ENCODE measurements around the gene SPATA13. TPM values are rescaled to one million over a fixed set of nuclear protein-coding genes. Genes with fewer than 3 reads are reported as not detected.
"Not testable (repeated sequence)": the region's sequence is repeated elsewhere in the genome, so short reads cannot be mapped to it uniquely, and the experiment has no call there.

SPATA13 gene
- total RNA-seq, 1 donor from 2014 or later, result 5.1 TPM

GRCh38 chr13:24322470-24322869 is 161.9 kb downstream of the SPATA13 start:
- not testable (repeated sequence) for DNase-seq (ENCODE audit: low spot score); H3K27ac Mint-ChIP-seq (ENCODE audit: unreplicated experiment); H3K4me1 Mint-ChIP-seq (ENCODE audit: low read depth); H3K9me3 Mint-ChIP-seq (ENCODE audit: low read depth); H3K36me3 Mint-ChIP-seq (ENCODE audit: low read depth); H3K4me3 Mint-ChIP-seq (ENCODE audit: unreplicated experiment)
- TF ChIP-seq, protein P1, sequence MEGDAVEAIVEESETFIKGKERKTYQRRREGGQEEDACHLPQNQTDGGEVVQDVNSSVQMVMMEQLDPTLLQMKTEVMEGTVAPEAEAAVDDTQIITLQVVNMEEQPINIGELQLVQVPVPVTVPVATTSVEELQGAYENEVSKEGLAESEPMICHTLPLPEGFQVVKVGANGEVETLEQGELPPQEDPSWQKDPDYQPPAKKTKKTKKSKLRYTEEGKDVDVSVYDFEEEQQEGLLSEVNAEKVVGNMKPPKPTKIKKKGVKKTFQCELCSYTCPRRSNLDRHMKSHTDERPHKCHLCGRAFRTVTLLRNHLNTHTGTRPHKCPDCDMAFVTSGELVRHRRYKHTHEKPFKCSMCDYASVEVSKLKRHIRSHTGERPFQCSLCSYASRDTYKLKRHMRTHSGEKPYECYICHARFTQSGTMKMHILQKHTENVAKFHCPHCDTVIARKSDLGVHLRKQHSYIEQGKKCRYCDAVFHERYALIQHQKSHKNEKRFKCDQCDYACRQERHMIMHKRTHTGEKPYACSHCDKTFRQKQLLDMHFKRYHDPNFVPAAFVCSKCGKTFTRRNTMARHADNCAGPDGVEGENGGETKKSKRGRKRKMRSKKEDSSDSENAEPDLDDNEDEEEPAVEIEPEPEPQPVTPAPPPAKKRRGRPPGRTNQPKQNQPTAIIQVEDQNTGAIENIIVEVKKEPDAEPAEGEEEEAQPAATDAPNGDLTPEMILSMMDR (IDR thresholded peaks at IDR 0.05), result peak; percentile 58
- peaks cover 20% of the 10 kb centered on the region for H3K27me3 Mint-ChIP-seq (ENCODE audit: low read depth)

GRCh38 chr13:24323036-24323738 is 162.7 kb downstream of the SPATA13 start:
- DNase-seq (ENCODE audit: low spot score), result no peak
- Mint-ChIP-seq H3K36me3 (ENCODE audit: low read depth) (no peaks in the 10 kb centered on the region), H3K27ac (ENCODE audit: unreplicated experiment) (no peak overlapping the region), H3K9me3 (ENCODE audit: low read depth) (no peaks in the 10 kb centered on the region), H3K4me3 (ENCODE audit: unreplicated experiment) (no peak overlapping the region), H3K4me1 (ENCODE audit: low read depth) (no peaks in the 10 kb centered on the region), H3K27me3 (ENCODE audit: low read depth) (peaks cover 20% of the 10 kb centered on the region)
- TF ChIP-seq, protein P1 (IDR thresholded peaks at IDR 0.05), result no peak

DNA sequence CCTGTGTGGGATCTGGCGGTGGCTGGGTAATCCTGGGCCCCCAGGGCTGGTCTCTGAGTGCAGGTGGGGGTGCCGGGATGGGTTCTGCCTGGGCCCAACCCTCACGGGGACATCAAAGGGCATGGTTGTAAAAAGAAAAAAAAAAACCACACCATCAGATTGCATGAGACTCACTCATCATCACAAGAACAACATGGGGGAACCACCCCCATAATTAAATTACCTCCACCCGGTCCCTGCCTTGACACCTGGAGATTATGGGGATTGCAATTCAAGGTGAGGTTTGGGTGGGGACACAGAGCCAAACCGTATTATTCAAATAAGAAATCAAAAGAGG is 163.2 kb downstream of the SPATA13 start:
- H3K9me3 Mint-ChIP-seq (ENCODE audit: low read depth), result no peaks in the 10 kb centered on the region

DNA sequence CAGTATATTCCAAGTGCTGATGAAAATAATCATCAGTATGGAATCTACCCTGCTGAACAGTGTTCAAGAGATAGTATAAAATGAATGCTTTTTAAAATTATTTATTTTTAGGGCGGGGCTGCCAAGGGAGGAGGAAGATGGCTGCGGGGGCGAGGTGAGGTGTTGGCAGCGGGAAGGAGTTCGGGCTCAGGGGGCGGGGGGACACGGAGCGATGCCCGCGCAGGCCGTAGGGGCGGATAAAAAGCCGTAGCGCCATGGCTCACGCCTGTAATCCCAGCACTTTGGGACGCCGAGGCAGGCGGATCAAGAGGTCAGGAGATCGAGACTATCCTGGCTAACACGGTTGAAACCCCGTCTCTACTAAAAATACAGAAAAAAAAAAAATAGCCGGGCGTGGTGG is 167.1 kb downstream of the SPATA13 start:
- H3K4me1 Mint-ChIP-seq (ENCODE audit: low read depth); H3K4me3 Mint-ChIP-seq (ENCODE audit: unreplicated experiment); H3K27ac Mint-ChIP-seq (ENCODE audit: unreplicated experiment); H3K9me3 Mint-ChIP-seq (ENCODE audit: low read depth); DNase-seq (ENCODE audit: low spot score); H3K36me3 Mint-ChIP-seq (ENCODE audit: low read depth): not testable (repeated sequence)
- peaks cover 33% of the 10 kb centered on the region for H3K27me3 Mint-ChIP-seq (ENCODE audit: low read depth)

More for the DNA sequence above, 163.2 kb downstream of the SPATA13 start:
- DNase-seq (ENCODE audit: low spot score), result no peak
- Mint-ChIP-seq H3K36me3 (ENCODE audit: low read depth) (no peaks in the 10 kb centered on the region), H3K4me1 (ENCODE audit: low read depth) (no peaks in the 10 kb centered on the region), H3K4me3 (ENCODE audit: unreplicated experiment) (no peak overlapping the region), H3K27me3 (ENCODE audit: low read depth) (peaks cover 23% of the 10 kb centered on the region), H3K27ac (ENCODE audit: unreplicated experiment) (no peak overlapping the region)
- TF ChIP-seq, protein P1 (IDR thresholded peaks at IDR 0.05), result no peak

- Mint-ChIP-seq H3K27me3 (ENCODE audit: low read depth) (peaks cover 34% of the 10 kb centered on the region), H3K27ac (ENCODE audit: unreplicated experiment) (no peak overlapping the region), H3K4me3 (ENCODE audit: unreplicated experiment) (peak overlapping the region; percentile 38), H3K9me3 (ENCODE audit: low read depth) (no peaks in the 10 kb centered on the region), H3K4me1 (ENCODE audit: low read depth) (no peaks in the 10 kb centered on the region), H3K36me3 (ENCODE audit: low read depth) (no peaks in the 10 kb centered on the region)
- TF ChIP-seq, protein P1 (IDR thresholded peaks at IDR 0.05), result no peak
- DNase-seq (ENCODE audit: low spot score), result no peak
Observed at GRCh38 chr13:24328145-24328544, 167.6 kb downstream of the SPATA13 start.

DNA sequence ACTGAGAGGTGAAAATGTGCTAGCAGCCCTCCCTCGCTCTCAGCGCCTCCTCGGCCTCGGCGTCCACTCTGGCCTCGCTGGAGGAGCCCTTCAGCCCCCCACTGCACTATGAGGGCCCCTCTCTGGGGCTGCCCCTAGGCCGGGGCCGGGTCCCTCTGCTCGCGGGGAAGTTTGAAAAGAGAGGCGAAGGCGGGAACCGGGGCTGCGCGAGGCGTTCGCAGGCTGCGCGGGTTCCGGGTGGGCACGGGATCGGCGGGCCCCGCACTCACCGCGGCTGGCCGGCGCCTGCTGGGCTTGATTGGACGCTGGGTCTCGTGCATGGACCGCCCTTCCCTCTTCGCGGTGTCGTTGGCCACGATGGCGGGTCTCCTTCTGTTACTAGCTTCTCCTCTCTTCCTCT is 178.2 kb downstream of the SPATA13 start:
- no peak for DNase-seq (ENCODE audit: low spot score)
- Mint-ChIP-seq H3K27me3 (ENCODE audit: low read depth) (peaks cover 7% of the 10 kb centered on the region), H3K4me1 (ENCODE audit: low read depth) (no peaks in the 10 kb centered on the region), H3K9me3 (ENCODE audit: low read depth) (no peaks in the 10 kb centered on the region), H3K36me3 (ENCODE audit: low read depth) (no peaks in the 10 kb centered on the region), H3K4me3 (ENCODE audit: unreplicated experiment) (no peak overlapping the region), H3K27ac (ENCODE audit: unreplicated experiment) (no peak overlapping the region)
- TF ChIP-seq, protein P1 (IDR thresholded peaks at IDR 0.05), result no peak
